Gastrocnemius medialis (tissue), 4 donors: Measurements from ENCODE around the gene CREB1. TPM values are rescaled to one million over a fixed set of nuclear protein-coding genes. Genes with fewer than 3 reads are reported as not detected.
"Not testable (repeated sequence)": the region's sequence is repeated elsewhere in the genome, so short reads cannot be mapped to it uniquely, and the experiment has no call there.

ENCODE experiments used
- ATAC-seq, 2 donors: fragments of 150-250 bp; one replicate each; pipeline ENCODE4 v1.9.1; 2016
- DNase-seq, 2 donors: peaks; one replicate each; pipeline ENCODE4 v3.0.0-alpha.2; 2019
- H3K27ac ChIP-seq, 4 donors: fragments of 200-600 bp; sonication (generic); 1 replicate in 1 of 4; 2 replicates in 3 of 4; pipeline ENCODE4 v1.5.1; 2016 to 2018; ENCODE audit warnings: mild to moderate bottlenecking in 2 of 4, moderate library complexity in 1 of 4
- H3K27me3 ChIP-seq, 3 donors: fragments of 200-600 bp; sonication (generic) in 2 of 3; 1 replicate in 1 of 3; 2 replicates in 2 of 3; pipeline versions ENCODE4 v1.5.1 to v1.6.0; 2016 to 2019; ENCODE audit warnings: mild to moderate bottlenecking in 1 of 3, moderate library complexity in 1 of 3
- H3K36me3 ChIP-seq, 2 donors: fragments of 200-600 bp; sonication (generic) in 1 of 2; one replicate each; pipeline ENCODE4 v1.5.1; 2017 to 2018
- H3K4me1 ChIP-seq, 2 donors: fragments of 200-600 bp; sonication (generic) in 1 of 2; one replicate each; pipeline ENCODE4 v1.5.1; 2016 to 2017; ENCODE audit warnings: mild to moderate bottlenecking in 2 of 2
- H3K4me3 ChIP-seq, 4 donors: fragments of 200-600 bp; sonication (generic) in 3 of 4; 1 replicate in 1 of 4; 2 replicates in 3 of 4; pipeline ENCODE4 v1.5.1; 2016 to 2019; ENCODE audit warnings: mild to moderate bottlenecking in 2 of 4
- H3K9me3 ChIP-seq, 3 donors: fragments of 200-600 bp; sonication (generic) in 2 of 3; 1 replicate in 1 of 3; 2 replicates in 2 of 3; pipeline ENCODE4 v1.5.1; 2016 to 2019
- POLR2A ChIP-seq, 2 donors: fragments of 450-650 bp; IDR thresholded peaks; one replicate each; pipeline ENCODE4 v1.6.1; 2017; ENCODE audit warnings: antibody characterized with exemption in 2 of 2, mild to moderate bottlenecking in 2 of 2, moderate library complexity in 2 of 2
- in situ Hi-C, 4 donors: fragments of 200-750 bp; cut with MboI; loops; one replicate each; pipeline versions ENCODE4 v1.15.0 to v1.8.0; 2017; ENCODE audit warnings: low sequenced_read_pairs in 4 of 4
- intact Hi-C: fragments of 100-400 bp; cut with DNase I; formaldehyde crosslinking; loops from one replicate; pipeline ENCODE4 v1.15.1; 2023; ENCODE audit warnings: low total_unique reads
- total RNA-seq, 4 donors: library from RNA; depleted of rRNA; stranded (reverse); fragments of >200 nt; gene quantifications; one replicate each; pipeline versions ENCODE4 v1.1.0 to v1.2.3, GENCODE V29; 2016
- TF ChIP-seq, protein P1 (sequence below), 5 experiments: fragments of 450-650 bp in 3 of 5; fragments of 200-600 bp in 2 of 5; sonication (generic) in 2 of 5; IDR thresholded peaks in 4 of 5; conservative IDR thresholded peaks in 1 of 5; 1 replicate in 4 of 5; 2 replicates in 1 of 5; pipeline ENCODE4 v1.5.1; 2016 to 2019; ENCODE audit warnings: antibody characterized with exemption in 5 of 5, mild to moderate bottlenecking in 3 of 5, moderate library complexity in 3 of 5

The CREB1 gene
- total RNA-seq, 4 donors from 2014 or later: 11.5 to 19.9 (median 19.8) TPM

GRCh38 chr2:207494137-207494536 lies 35.6 kb upstream of the CREB1 start:
- Histone ChIP-seq H3K27me3 (no peaks in the 10 kb centered on the region), H3K27ac (no peak overlapping the region), H3K9me3 (no peaks in the 10 kb centered on the region), H3K4me1 (peaks cover 0 to 5% of the 10 kb centered on the region in 2 donors), H3K4me3 (no peak overlapping the region), H3K36me3 (no peaks in the 10 kb centered on the region)
- no peak for TF ChIP-seq POLR2A (IDR thresholded peaks at IDR 0.05)
- TF ChIP-seq, protein P1, sequence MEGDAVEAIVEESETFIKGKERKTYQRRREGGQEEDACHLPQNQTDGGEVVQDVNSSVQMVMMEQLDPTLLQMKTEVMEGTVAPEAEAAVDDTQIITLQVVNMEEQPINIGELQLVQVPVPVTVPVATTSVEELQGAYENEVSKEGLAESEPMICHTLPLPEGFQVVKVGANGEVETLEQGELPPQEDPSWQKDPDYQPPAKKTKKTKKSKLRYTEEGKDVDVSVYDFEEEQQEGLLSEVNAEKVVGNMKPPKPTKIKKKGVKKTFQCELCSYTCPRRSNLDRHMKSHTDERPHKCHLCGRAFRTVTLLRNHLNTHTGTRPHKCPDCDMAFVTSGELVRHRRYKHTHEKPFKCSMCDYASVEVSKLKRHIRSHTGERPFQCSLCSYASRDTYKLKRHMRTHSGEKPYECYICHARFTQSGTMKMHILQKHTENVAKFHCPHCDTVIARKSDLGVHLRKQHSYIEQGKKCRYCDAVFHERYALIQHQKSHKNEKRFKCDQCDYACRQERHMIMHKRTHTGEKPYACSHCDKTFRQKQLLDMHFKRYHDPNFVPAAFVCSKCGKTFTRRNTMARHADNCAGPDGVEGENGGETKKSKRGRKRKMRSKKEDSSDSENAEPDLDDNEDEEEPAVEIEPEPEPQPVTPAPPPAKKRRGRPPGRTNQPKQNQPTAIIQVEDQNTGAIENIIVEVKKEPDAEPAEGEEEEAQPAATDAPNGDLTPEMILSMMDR (IDR thresholded peaks at IDR 0.05 in 4 of 5, conservative IDR thresholded peaks at IDR 0.05 in 1 of 5): no peak
- intact Hi-C loops: no loop called here
- DNase-seq (no peak), ATAC-seq (no peak)
- in situ Hi-C loops: no loop called here

- H3K4me1 ChIP-seq, ATAC-seq, H3K36me3 ChIP-seq, DNase-seq, in situ Hi-C loops, H3K9me3 ChIP-seq, intact Hi-C loops, H3K27ac ChIP-seq, H3K27me3 ChIP-seq, H3K4me3 ChIP-seq: not testable (repeated sequence)
Observed at GRCh38 chr2:207496936-207497335, 32.8 kb upstream of the CREB1 start.

DNA sequence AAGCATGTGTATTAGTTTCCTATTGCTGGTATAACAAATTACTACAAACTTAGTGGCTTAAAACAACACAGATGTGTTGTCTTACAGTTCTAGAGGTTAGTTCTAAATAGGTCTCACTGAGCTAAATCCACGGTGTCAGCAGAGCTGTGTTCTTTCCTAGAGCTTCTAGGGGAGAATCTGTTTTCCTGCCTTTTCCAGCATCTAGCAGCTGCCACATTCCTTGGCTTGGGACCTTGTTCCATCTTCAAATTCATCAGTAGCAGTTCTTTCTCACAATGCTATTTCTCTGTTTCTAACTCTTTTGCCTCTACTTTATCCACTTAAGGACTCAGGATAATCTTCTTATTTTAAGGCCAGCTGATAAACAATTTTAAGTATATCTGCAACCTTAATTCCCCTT lies 32.2 kb upstream of the CREB1 start:
- no peak for ATAC-seq
- Histone ChIP-seq H3K27ac (no peak overlapping the region), H3K4me3 (no peak overlapping the region), H3K4me1 (peaks cover 0 to 7% of the 10 kb centered on the region in 2 donors), H3K36me3 (no peaks in the 10 kb centered on the region), H3K9me3 (no peaks in the 10 kb centered on the region), H3K27me3 (no peaks in the 10 kb centered on the region)
- intact Hi-C loops (no loop called here), in situ Hi-C loops (no loop called here)
- no peak for DNase-seq
- TF ChIP-seq POLR2A (IDR thresholded peaks at IDR 0.05): no peak
- TF ChIP-seq, protein P1 (IDR thresholded peaks at IDR 0.05 in 4 of 5, conservative IDR thresholded peaks at IDR 0.05 in 1 of 5): no peak

DNA sequence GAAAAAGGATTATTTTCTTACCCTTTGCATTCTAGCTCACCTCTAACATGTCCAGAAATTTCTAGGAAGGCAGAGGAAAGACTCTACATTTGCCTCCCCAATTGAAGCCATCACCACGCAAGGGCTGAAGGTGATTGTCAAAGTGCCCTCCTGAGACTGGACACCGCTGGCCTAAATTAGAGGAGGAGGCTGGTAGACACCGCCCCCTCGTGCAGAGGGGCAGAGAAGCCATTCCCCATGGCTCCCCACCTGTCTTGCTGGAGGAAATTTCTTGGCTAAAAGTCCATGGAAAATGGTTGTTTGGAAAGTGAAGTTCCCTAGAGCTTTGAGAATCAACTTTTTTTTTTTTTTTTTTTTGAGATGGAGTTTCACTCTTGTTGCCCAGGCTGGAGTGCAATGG lies 31.3 kb upstream of the CREB1 start:
- Histone ChIP-seq H3K36me3 (no peaks in the 10 kb centered on the region), H3K9me3 (no peaks in the 10 kb centered on the region), H3K4me3 (no peak overlapping the region), H3K27me3 (no peaks in the 10 kb centered on the region), H3K4me1 (peaks cover 0 to 7% of the 10 kb centered on the region in 2 donors), H3K27ac (no peak overlapping the region)
- in situ Hi-C loops: no loop called here
- ATAC-seq: no peak
- DNase-seq: no peak
- intact Hi-C loops: no loop called here
- TF ChIP-seq, protein P1 (IDR thresholded peaks at IDR 0.05 in 4 of 5, conservative IDR thresholded peaks at IDR 0.05 in 1 of 5): no peak
- TF ChIP-seq POLR2A (IDR thresholded peaks at IDR 0.05): no peak

DNA sequence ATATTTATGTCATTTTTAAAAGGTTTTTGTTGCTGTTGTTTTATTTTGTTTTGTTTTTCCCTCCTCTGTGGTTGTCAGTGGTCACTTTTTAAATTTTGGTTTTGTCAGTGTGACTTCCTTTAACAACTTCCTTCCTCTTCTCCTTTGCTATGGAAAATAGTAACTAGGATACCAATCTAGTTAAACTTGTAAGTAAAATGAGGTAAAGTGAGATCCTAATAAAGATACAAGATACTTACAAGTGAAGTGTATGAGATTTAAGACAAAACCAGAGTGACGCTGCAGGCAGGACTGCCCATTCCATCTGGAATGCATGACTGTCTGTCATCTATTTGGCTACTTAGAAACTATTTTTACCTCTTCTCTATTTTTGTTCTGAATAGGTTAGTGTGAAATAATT lies 30.6 kb upstream of the CREB1 start:
- in situ Hi-C loops: no loop called here
- H3K4me1 ChIP-seq: peaks cover 0 to 7% of the 10 kb centered on the region in 2 donors

More for the DNA sequence above, 30.6 kb upstream of the CREB1 start:
- ATAC-seq (no peak), DNase-seq (no peak)
- Histone ChIP-seq H3K27me3 (no peaks in the 10 kb centered on the region), H3K27ac (no peak overlapping the region), H3K4me3 (no peak overlapping the region), H3K9me3 (no peaks in the 10 kb centered on the region), H3K36me3 (no peaks in the 10 kb centered on the region)
- TF ChIP-seq POLR2A (IDR thresholded peaks at IDR 0.05): no peak
- TF ChIP-seq, protein P1 (IDR thresholded peaks at IDR 0.05 in 4 of 5, conservative IDR thresholded peaks at IDR 0.05 in 1 of 5): no peak
- intact Hi-C loops: no loop called here
